MM.1S (cell line): ENCODE data around the gene FAM83G.

Experiments used
- CTCF ChIP-seq: fragments of 300-600 bp; sonication (generic); IDR thresholded peaks from 2 replicates; pipeline ENCODE4 v1.5.1; 2016; ENCODE audit warnings: antibody characterized with exemption, low read length, mixed read lengths
- EZH2 ChIP-seq: fragments of 300-600 bp; sonication (generic); optimal IDR thresholded peaks from 2 replicates; pipeline ENCODE3; 2017; ENCODE audit warnings: low read depth, mild to moderate bottlenecking, antibody characterized with exemption, low read length, mixed read lengths

- TF ChIP-seq CTCF (no peak), EZH2 (no peak)
These were observed 84.6 kb downstream of the FAM83G start for GRCh38 chr17:18919963-18920362.
